GM18517 (cell line): ENCODE data around the gene RUNX2.

Experiments used
- ATAC-seq: cut with Tn5 transposase; IDR thresholded peaks from one replicate; pipeline ENCODE4 v1.9.1; 2021; ENCODE audit warnings: mild to moderate bottlenecking, moderate library complexity; ENCODE audit not compliant: unreplicated experiment

RUNX2 gene

GRCh38 chr6:45398075-45398813 is 70.1 kb downstream of the RUNX2 start:
- no peak for ATAC-seq

- ATAC-seq = no peak
These were observed 71.9 kb downstream of the RUNX2 start for GRCh38 chr6:45400021-45400420.

- ATAC-seq = no peak
These were observed 83.8 kb downstream of the RUNX2 start for GRCh38 chr6:45411959-45412358.

- no peak for ATAC-seq
These were observed 87.2 kb downstream of the RUNX2 start for GRCh38 chr6:45415315-45415714.

- ATAC-seq = no peak
These were observed 87.8 kb downstream of the RUNX2 start for GRCh38 chr6:45415788-45416518.

GRCh38 chr6:45416700-45417099 is 88.6 kb downstream of the RUNX2 start:
- ATAC-seq = no peak

GRCh38 chr6:45417436-45417835 is 89.3 kb downstream of the RUNX2 start:
- ATAC-seq = no peak

- ATAC-seq = no peak
These were observed 91.5 kb downstream of the RUNX2 start for GRCh38 chr6:45419571-45420082.

GRCh38 chr6:45420083-45420908 is 92.2 kb downstream of the RUNX2 start:
- ATAC-seq = no peak

- ATAC-seq = no peak
These were observed 93.0 kb downstream of the RUNX2 start for GRCh38 chr6:45420909-45421708.

- no peak for ATAC-seq
These were observed 93.8 kb downstream of the RUNX2 start for GRCh38 chr6:45421709-45422502.

- ATAC-seq = no peak
These were observed 94.5 kb downstream of the RUNX2 start for GRCh38 chr6:45422503-45423110.

- ATAC-seq = no peak
These were observed 95.1 kb downstream of the RUNX2 start for GRCh38 chr6:45423111-45423823.

GRCh38 chr6:45423824-45424450 is 95.8 kb downstream of the RUNX2 start:
- no peak for ATAC-seq

GRCh38 chr6:45424451-45424861 is 96.3 kb downstream of the RUNX2 start:
- ATAC-seq = no peak

- ATAC-seq = no peak
These were observed 98.1 kb downstream of the RUNX2 start for GRCh38 chr6:45426251-45426650.

- ATAC-seq = no peak
These were observed 99.6 kb downstream of the RUNX2 start for GRCh38 chr6:45427726-45428125.

- no peak for ATAC-seq
These were observed 100.6 kb downstream of the RUNX2 start for GRCh38 chr6:45428727-45429126.
